Astrocyte (in vitro differentiated cells and primary cell): ENCODE data around the gene CSNK1E. TPM values are rescaled to one million over a fixed set of nuclear protein-coding genes. Genes with fewer than 3 reads are reported as not detected.
A peak's percentile ranks its signal among the peaks of the same experiment; 100 is the strongest.

Experiments
- DNase-seq: peaks from one replicate; pipeline ENCODE4 v3.0.0-alpha.2; 2010; ENCODE audit warnings: low read depth
- FAIRE-seq: peaks from 2 replicates; lab custom pipeline; 2011; peaks lifted over from hg19 to GRCh38; lab: Jason Lieb, UNC
- H2AFZ ChIP-seq: 2 replicates; pipeline ENCODE4 v1.6.0; 2012; ENCODE audit warnings: low read depth, low read length, inconsistent platforms
- H3K27ac ChIP-seq: 2 replicates; pipeline ENCODE4 v1.5.1; 2011; ENCODE audit warnings: low read depth, low read length, inconsistent platforms
- H3K27me3 ChIP-seq: 2 replicates; pipeline ENCODE4 v1.6.0; 2011; ENCODE audit warnings: low read length, inconsistent platforms; ENCODE audit not compliant: insufficient read depth
- H3K36me3 ChIP-seq: 2 replicates; pipeline ENCODE4 v1.5.1; 2011; ENCODE audit warnings: low read length, inconsistent platforms; ENCODE audit not compliant: insufficient read depth
- H3K4me1 ChIP-seq: 2 replicates; pipeline ENCODE4 v1.5.1; 2011; ENCODE audit warnings: low read length, inconsistent platforms; ENCODE audit not compliant: insufficient read depth
- H3K4me2 ChIP-seq: 2 replicates; pipeline ENCODE4 v1.6.0; 2012; ENCODE audit warnings: low read length, inconsistent platforms
- H3K4me3 ChIP-seq: 2 replicates; pipeline ENCODE4 v1.5.1; 2011; ENCODE audit warnings: low read depth, mild to moderate bottlenecking, low read length, inconsistent platforms; ENCODE audit not compliant: insufficient read depth
- H3K79me2 ChIP-seq: 2 replicates; pipeline ENCODE4 v1.6.0; 2012; ENCODE audit warnings: mild to moderate bottlenecking, low read length, inconsistent platforms; ENCODE audit not compliant: insufficient read depth
- H3K9ac ChIP-seq: 2 replicates; pipeline ENCODE4 v1.6.0; 2012; ENCODE audit warnings: mild to moderate bottlenecking, low read length, inconsistent platforms
- H3K9me3 ChIP-seq: 2 replicates; pipeline ENCODE4 v1.5.1; 2012; ENCODE audit warnings: low read depth, mild to moderate bottlenecking, low read length, inconsistent platforms; ENCODE audit not compliant: insufficient read depth
- H4K20me1 ChIP-seq: 2 replicates; pipeline ENCODE4 v1.6.0; 2012; ENCODE audit warnings: low read length, inconsistent platforms; ENCODE audit not compliant: insufficient read depth
- H3K27ac Mint-ChIP-seq: one replicate; pipeline ENCODE4 v1.8.0; 2021; ENCODE audit warnings: mild to moderate bottlenecking, mixed read lengths; ENCODE audit not compliant: unreplicated experiment
- H3K27me3 Mint-ChIP-seq: one replicate; pipeline ENCODE4 v1.8.0; 2021; ENCODE audit warnings: low read depth, mixed read lengths; ENCODE audit not compliant: unreplicated experiment
- H3K36me3 Mint-ChIP-seq: one replicate; pipeline ENCODE4 v1.8.0; 2021; ENCODE audit warnings: low read depth, mixed read lengths; ENCODE audit not compliant: unreplicated experiment
- H3K4me1 Mint-ChIP-seq: one replicate; pipeline ENCODE4 v1.8.0; 2021; ENCODE audit warnings: low read depth, mixed read lengths; ENCODE audit not compliant: unreplicated experiment
- H3K4me3 Mint-ChIP-seq: one replicate; pipeline ENCODE4 v1.8.0; 2021; ENCODE audit warnings: mild to moderate bottlenecking, moderate library complexity, mixed read lengths; ENCODE audit not compliant: unreplicated experiment
- H3K9me3 Mint-ChIP-seq: one replicate; pipeline ENCODE4 v1.8.0; 2021; ENCODE audit warnings: mild to moderate bottlenecking, mixed read lengths; ENCODE audit not compliant: unreplicated experiment
- EZH2 ChIP-seq: IDR thresholded peaks from 2 replicates; pipeline ENCODE4 v1.6.1; 2012; ENCODE audit warnings: mild to moderate bottlenecking, low read length, inconsistent platforms; ENCODE audit not compliant: insufficient read depth
- total RNA-seq: library from RNA; stranded (reverse); gene quantifications from 2 replicates; pipeline ENCODE4 v1.2.1, GENCODE V29; 2021
- TF ChIP-seq, protein P1 (sequence below): IDR thresholded peaks from 2 replicates; pipeline ENCODE4 v1.5.1; 2011; ENCODE audit warnings: low read depth, mild to moderate bottlenecking, inconsistent platforms, low read length, moderate library complexity; ENCODE audit not compliant: insufficient read depth

The CSNK1E gene
- total RNA-seq, 1 donor from 2014 or later, result 171 TPM

GRCh38 chr22:38350444-38351359 lies 33.5 kb upstream of the CSNK1E start:
- H3K9ac ChIP-seq, result no peak overlapping the region
- no peaks in the 10 kb centered on the region for H3K27me3 ChIP-seq
- no peak overlapping the region for H2AFZ ChIP-seq
- TF ChIP-seq EZH2, result no peak
- TF ChIP-seq, protein P1, sequence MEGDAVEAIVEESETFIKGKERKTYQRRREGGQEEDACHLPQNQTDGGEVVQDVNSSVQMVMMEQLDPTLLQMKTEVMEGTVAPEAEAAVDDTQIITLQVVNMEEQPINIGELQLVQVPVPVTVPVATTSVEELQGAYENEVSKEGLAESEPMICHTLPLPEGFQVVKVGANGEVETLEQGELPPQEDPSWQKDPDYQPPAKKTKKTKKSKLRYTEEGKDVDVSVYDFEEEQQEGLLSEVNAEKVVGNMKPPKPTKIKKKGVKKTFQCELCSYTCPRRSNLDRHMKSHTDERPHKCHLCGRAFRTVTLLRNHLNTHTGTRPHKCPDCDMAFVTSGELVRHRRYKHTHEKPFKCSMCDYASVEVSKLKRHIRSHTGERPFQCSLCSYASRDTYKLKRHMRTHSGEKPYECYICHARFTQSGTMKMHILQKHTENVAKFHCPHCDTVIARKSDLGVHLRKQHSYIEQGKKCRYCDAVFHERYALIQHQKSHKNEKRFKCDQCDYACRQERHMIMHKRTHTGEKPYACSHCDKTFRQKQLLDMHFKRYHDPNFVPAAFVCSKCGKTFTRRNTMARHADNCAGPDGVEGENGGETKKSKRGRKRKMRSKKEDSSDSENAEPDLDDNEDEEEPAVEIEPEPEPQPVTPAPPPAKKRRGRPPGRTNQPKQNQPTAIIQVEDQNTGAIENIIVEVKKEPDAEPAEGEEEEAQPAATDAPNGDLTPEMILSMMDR, result no peak
- no peaks in the 10 kb centered on the region for H3K36me3 ChIP-seq
- no peaks in the 10 kb centered on the region for H3K4me1 ChIP-seq
- Mint-ChIP-seq H3K4me3 (no peak overlapping the region), H3K27ac (no peak overlapping the region), H3K36me3 (peaks cover 2% of the 10 kb centered on the region), H3K9me3 (no peaks in the 10 kb centered on the region), H3K27me3 (peaks cover 2% of the 10 kb centered on the region), H3K4me1 (peaks cover 3% of the 10 kb centered on the region)
- H4K20me1 ChIP-seq, result peaks cover 3% of the 10 kb centered on the region
- FAIRE-seq, result no peak
- no peak for DNase-seq
- no peaks in the 10 kb centered on the region for H3K79me2 ChIP-seq
- no peak overlapping the region for H3K4me2 ChIP-seq
- H3K4me3 ChIP-seq, result no peak overlapping the region
- no peak overlapping the region for H3K27ac ChIP-seq
- no peaks in the 10 kb centered on the region for H3K9me3 ChIP-seq

DNA sequence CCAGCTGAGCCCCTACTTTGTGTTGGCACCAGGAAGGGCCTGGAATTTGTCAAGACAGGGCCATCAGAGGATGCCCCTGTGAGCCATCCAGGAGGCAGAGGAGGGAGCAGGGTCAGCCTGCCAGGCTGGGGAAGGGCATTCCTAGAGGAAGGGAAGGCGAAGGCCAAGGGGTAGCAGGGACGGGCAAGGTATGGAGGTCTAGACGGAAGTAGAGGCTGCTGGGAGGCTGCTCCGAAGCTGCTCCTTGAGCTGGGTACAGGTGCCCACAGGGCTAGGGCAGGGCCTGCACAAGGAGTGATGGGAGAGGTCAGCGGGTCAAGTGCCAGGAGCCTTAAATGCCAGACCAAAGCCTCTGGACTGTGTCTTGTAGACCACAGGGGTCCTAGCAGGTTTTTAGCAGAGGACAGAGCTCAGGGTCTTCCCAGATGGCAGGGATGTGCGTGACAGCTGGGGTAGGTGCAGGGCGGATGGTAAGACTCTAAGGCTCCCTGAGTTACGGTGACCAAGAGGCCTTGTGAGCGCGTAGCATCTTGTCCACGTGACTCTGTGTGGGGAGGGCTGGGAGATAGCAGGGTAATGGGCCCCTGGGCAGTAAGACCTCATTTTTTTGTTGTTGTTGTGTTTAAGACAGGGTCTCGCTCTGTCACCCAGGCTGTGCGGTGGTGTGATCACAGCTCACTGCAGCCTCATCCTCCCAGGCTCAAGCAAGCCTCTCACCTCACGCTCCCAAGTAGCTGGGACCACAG lies 31.7 kb upstream of the CSNK1E start:
- no peaks in the 10 kb centered on the region for H3K4me1 ChIP-seq
- no peak overlapping the region for H3K27ac ChIP-seq
- H3K79me2 ChIP-seq, result no peaks in the 10 kb centered on the region
- H3K36me3 ChIP-seq, result no peaks in the 10 kb centered on the region
- Mint-ChIP-seq H3K27ac (peak overlapping the region; percentile 62), H3K4me3 (no peak overlapping the region), H3K36me3 (peaks cover 2% of the 10 kb centered on the region), H3K27me3 (peaks cover 2% of the 10 kb centered on the region), H3K9me3 (no peaks in the 10 kb centered on the region), H3K4me1 (peaks cover 3% of the 10 kb centered on the region)
- no peak for TF ChIP-seq EZH2
- TF ChIP-seq, protein P1, result no peak
- H3K4me2 ChIP-seq, result no peak overlapping the region
- H3K27me3 ChIP-seq, result no peaks in the 10 kb centered on the region
- no peaks in the 10 kb centered on the region for H3K9me3 ChIP-seq
- H2AFZ ChIP-seq, result no peak overlapping the region
- no peak overlapping the region for H3K9ac ChIP-seq
- H3K4me3 ChIP-seq, result no peak overlapping the region
- DNase-seq (no peak), FAIRE-seq (no peak)
- peaks cover 2% of the 10 kb centered on the region for H4K20me1 ChIP-seq
